K562 (cell line): ENCODE data around the gene REEP6. TPM values are rescaled to one million over a fixed set of nuclear protein-coding genes. Genes with fewer than 3 reads are reported as not detected.

ENCODE experiments used
- CBX3 ChIP-seq, 2 experiments: IDR thresholded peaks; 1 replicate in 1 of 2; 2 replicates in 1 of 2; pipeline ENCODE4 v1.6.1; 2012; ENCODE audit warnings: inconsistent platforms in 2 of 2, low read length in 2 of 2, borderline replicate concordance in 1 of 2, control low read depth in 1 of 2
- CHD4 ChIP-seq: fragments of 200-600 bp; sonication (generic); IDR thresholded peaks from 3 replicates; pipeline ENCODE4 v1.6.1; 2012; ENCODE audit warnings: low read depth, mild to moderate bottlenecking, mixed read lengths, low read length, inconsistent platforms; ENCODE audit not compliant: insufficient read depth, insufficient replicate concordance, poor library complexity, severe bottlenecking
- E2F3 ChIP-seq: fragments of 250-450 bp; sonication (Bioruptor Pico); IDR thresholded peaks from 2 replicates; pipeline ENCODE4 v1.4.0; 2020; ENCODE audit warnings: mild to moderate bottlenecking
- ETV1 ChIP-seq: fragments of 450-650 bp; conservative IDR thresholded peaks from 2 replicates; pipeline ENCODE4 v1.6.1; 2016; ENCODE audit warnings: missing genetic modification characterization, control low read depth, low read depth, missing compliant biosample characterization
- FOXJ3 ChIP-seq: sonication (generic); formaldehyde crosslinking; IDR thresholded peaks from 2 replicates; pipeline ENCODE4 v1.4.0; 2020; ENCODE audit warnings: mild to moderate bottlenecking, missing genetic modification reagents
- GTF2E2 ChIP-seq: fragments of 200-800 bp; sonication (Bioruptor generic); IDR thresholded peaks from 2 replicates; pipeline ENCODE4 v1.6.1; 2016; ENCODE audit warnings: missing genetic modification characterization, missing compliant biosample characterization
- HDAC3 ChIP-seq: fragments of 450-650 bp; IDR thresholded peaks from 2 replicates; pipeline ENCODE4 v1.6.1; 2018; ENCODE audit warnings: borderline replicate concordance, mild to moderate bottlenecking, moderate library complexity; ENCODE audit not compliant: partially characterized antibody
- KAT2B ChIP-seq: IDR thresholded peaks from one replicate; pipeline ENCODE4 v1.6.1; 2012; ENCODE audit warnings: low read depth, mild to moderate bottlenecking, control low read depth, inconsistent platforms, low read length, moderate library complexity
- PHF20 ChIP-seq: fragments of 450-650 bp; IDR thresholded peaks from 2 replicates; pipeline ENCODE4 v1.6.1; 2018; ENCODE audit not compliant: partially characterized antibody
- PRPF4 ChIP-seq: fragments of 200-400 bp; formaldehyde crosslinking; IDR thresholded peaks from one replicate; pipeline ENCODE4 v1.6.1; 2017; ENCODE audit warnings: low read length, low read depth, mild to moderate bottlenecking; ENCODE audit not compliant: insufficient read depth, poor library complexity, severe bottlenecking
- RBM34 ChIP-seq: fragments of 200-400 bp; formaldehyde crosslinking; IDR thresholded peaks from 2 replicates; pipeline ENCODE4 v1.6.1; 2018; ENCODE audit warnings: low read length, borderline replicate concordance; ENCODE audit not compliant: insufficient read depth
- SIN3B ChIP-seq: fragments of 450-650 bp; IDR thresholded peaks from 2 replicates; pipeline ENCODE4 v1.6.1; 2017; ENCODE audit warnings: low read depth, mild to moderate bottlenecking, moderate library complexity
- SMAD2 ChIP-seq: fragments of 150-350 bp; IDR thresholded peaks from 2 replicates; pipeline ENCODE4 v1.6.1; 2014; ENCODE audit warnings: low read depth, mild to moderate bottlenecking, low read length
- SRSF9 ChIP-seq: fragments of 200-400 bp; formaldehyde crosslinking; IDR thresholded peaks from 2 replicates; pipeline ENCODE4 v1.6.1; 2017; ENCODE audit warnings: low read depth, low read length, borderline replicate concordance
- polyA plus RNA-seq, 8 experiments: library from polyadenylated mRNA; depleted of rRNA in 4 of 8; stranded (reverse) in 5 of 8; unstranded in 3 of 8; fragments of >200 nt; fragmentation: Nextera tagmentation in 2 of 8; fragmentation: Illumina TruSeq in 1 of 8; extraction: Ambion mirVana in 2 of 8; extraction: Trizol in 1 of 8; gene quantifications; 2 replicates each; pipeline versions ENCODE4 v1.2.1 to v1.2.3, GENCODE V29; 2011 to 2014; ENCODE audit warnings: inconsistent platforms in 1 of 8, missing spikeins in 1 of 8
- total RNA-seq, 7 experiments: library from RNA; depleted of rRNA in 6 of 7; stranded (reverse); fragments of >200 nt in 6 of 7; fragmentation: Illumina TruSeq in 2 of 7; extraction: Trizol in 2 of 7; gene quantifications; 2 replicates each; pipeline versions ENCODE4 v1.2.1 to v1.2.3, GENCODE V29; 2011 to 2021; ENCODE audit warnings: low replicate concordance in 1 of 7
- TF ChIP-seq, protein P1 (sequence below): fragments of 450-650 bp; IDR thresholded peaks from 2 replicates; pipeline ENCODE4 v1.6.1; 2017; ENCODE audit warnings: antibody characterized with exemption
- TF ChIP-seq, protein P2 (sequence below): fragments of 250-450 bp; sonication (Bioruptor Pico); IDR thresholded peaks from 2 replicates; pipeline ENCODE4 v1.5.0; 2021
- TF ChIP-seq, protein P3 (sequence below): fragments of 200-400 bp; formaldehyde crosslinking; IDR thresholded peaks from 2 replicates; pipeline ENCODE4 v1.6.1; 2017; ENCODE audit warnings: mild to moderate bottlenecking, low read depth, low read length, moderate library complexity
- TF ChIP-seq, protein P4 (sequence below), 2 experiments: fragments of 450-650 bp in 1 of 2; IDR thresholded peaks; 2 replicates each; pipeline ENCODE4 v1.6.1; 2011 to 2017; ENCODE audit warnings: low read depth in 2 of 2, antibody characterized with exemption in 1 of 2, borderline replicate concordance in 1 of 2, low read length in 1 of 2, mild to moderate bottlenecking in 1 of 2, mixed read lengths in 1 of 2; ENCODE audit not compliant: control insufficient read depth in 1 of 2

REEP6 gene
- total and polyA plus RNA-seq, 9 of the 15 experiments (the other 6 are each of a cell fraction or from before 2014, with no cell fraction given): 1.2 to 64.2 (median 12.7) TPM

- TF ChIP-seq, protein P1, sequence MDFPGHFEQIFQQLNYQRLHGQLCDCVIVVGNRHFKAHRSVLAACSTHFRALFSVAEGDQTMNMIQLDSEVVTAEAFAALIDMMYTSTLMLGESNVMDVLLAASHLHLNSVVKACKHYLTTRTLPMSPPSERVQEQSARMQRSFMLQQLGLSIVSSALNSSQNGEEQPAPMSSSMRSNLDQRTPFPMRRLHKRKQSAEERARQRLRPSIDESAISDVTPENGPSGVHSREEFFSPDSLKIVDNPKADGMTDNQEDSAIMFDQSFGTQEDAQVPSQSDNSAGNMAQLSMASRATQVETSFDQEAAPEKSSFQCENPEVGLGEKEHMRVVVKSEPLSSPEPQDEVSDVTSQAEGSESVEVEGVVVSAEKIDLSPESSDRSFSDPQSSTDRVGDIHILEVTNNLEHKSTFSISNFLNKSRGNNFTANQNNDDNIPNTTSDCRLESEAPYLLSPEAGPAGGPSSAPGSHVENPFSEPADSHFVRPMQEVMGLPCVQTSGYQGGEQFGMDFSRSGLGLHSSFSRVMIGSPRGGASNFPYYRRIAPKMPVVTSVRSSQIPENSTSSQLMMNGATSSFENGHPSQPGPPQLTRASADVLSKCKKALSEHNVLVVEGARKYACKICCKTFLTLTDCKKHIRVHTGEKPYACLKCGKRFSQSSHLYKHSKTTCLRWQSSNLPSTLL: no peak
- TF ChIP-seq KAT2B: no peak
- TF ChIP-seq CBX3 (IDR thresholded peaks at IDR 0.05; ENCODE audit: borderline replicate concordance in 1 of 2, low read length in 2 of 2): 0 out of 3 replicates have a peak, but pooled peaks of 1 of the 2 experiments have one; percentile 59
- TF ChIP-seq SMAD2: no peak
- TF ChIP-seq SRSF9: no peak
- peak; percentile 76 for TF ChIP-seq SIN3B
- TF ChIP-seq, protein P2, sequence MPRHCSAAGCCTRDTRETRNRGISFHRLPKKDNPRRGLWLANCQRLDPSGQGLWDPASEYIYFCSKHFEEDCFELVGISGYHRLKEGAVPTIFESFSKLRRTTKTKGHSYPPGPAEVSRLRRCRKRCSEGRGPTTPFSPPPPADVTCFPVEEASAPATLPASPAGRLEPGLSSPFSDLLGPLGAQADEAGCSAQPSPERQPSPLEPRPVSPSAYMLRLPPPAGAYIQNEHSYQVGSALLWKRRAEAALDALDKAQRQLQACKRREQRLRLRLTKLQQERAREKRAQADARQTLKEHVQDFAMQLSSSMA (CRISPR knock-in tag): no peak
- no peak for TF ChIP-seq FOXJ3
- TF ChIP-seq ETV1 (tag): peak; percentile 65
- peak; percentile 63 for TF ChIP-seq PHF20
- TF ChIP-seq GTF2E2 (tag): no peak
- no peak for TF ChIP-seq PRPF4
- TF ChIP-seq, protein P3, sequence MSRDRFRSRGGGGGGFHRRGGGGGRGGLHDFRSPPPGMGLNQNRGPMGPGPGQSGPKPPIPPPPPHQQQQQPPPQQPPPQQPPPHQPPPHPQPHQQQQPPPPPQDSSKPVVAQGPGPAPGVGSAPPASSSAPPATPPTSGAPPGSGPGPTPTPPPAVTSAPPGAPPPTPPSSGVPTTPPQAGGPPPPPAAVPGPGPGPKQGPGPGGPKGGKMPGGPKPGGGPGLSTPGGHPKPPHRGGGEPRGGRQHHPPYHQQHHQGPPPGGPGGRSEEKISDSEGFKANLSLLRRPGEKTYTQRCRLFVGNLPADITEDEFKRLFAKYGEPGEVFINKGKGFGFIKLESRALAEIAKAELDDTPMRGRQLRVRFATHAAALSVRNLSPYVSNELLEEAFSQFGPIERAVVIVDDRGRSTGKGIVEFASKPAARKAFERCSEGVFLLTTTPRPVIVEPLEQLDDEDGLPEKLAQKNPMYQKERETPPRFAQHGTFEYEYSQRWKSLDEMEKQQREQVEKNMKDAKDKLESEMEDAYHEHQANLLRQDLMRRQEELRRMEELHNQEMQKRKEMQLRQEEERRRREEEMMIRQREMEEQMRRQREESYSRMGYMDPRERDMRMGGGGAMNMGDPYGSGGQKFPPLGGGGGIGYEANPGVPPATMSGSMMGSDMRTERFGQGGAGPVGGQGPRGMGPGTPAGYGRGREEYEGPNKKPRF: no peak
- TF ChIP-seq HDAC3: no peak
- TF ChIP-seq E2F3 (CRISPR knock-in tag): no peak; the same call in 1 of the 2 replicates
- no peak for TF ChIP-seq RBM34
- TF ChIP-seq, protein P4, sequence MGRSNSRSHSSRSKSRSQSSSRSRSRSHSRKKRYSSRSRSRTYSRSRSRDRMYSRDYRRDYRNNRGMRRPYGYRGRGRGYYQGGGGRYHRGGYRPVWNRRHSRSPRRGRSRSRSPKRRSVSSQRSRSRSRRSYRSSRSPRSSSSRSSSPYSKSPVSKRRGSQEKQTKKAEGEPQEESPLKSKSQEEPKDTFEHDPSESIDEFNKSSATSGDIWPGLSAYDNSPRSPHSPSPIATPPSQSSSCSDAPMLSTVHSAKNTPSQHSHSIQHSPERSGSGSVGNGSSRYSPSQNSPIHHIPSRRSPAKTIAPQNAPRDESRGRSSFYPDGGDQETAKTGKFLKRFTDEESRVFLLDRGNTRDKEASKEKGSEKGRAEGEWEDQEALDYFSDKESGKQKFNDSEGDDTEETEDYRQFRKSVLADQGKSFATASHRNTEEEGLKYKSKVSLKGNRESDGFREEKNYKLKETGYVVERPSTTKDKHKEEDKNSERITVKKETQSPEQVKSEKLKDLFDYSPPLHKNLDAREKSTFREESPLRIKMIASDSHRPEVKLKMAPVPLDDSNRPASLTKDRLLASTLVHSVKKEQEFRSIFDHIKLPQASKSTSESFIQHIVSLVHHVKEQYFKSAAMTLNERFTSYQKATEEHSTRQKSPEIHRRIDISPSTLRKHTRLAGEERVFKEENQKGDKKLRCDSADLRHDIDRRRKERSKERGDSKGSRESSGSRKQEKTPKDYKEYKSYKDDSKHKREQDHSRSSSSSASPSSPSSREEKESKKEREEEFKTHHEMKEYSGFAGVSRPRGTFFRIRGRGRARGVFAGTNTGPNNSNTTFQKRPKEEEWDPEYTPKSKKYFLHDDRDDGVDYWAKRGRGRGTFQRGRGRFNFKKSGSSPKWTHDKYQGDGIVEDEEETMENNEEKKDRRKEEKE (IDR thresholded peaks at IDR 0.05; ENCODE audit: borderline replicate concordance in 1 of 2, control insufficient read depth in 1 of 2, low read depth in 2 of 2, low read length in 1 of 2): no peak
- peak; percentile 94 for TF ChIP-seq CHD4
These were observed 21.9 kb downstream of the REEP6 start, which contains the start of gene ADAMTSL5 (continued) for GRCh38 chr19:1512671-1513498.
